HG03196 (cell line): ENCODE data around the gene HINT2.
A peak's percentile ranks its signal among the peaks of the same experiment; 100 is the strongest.

ENCODE experiments used
- ATAC-seq: cut with Tn5 transposase; IDR thresholded peaks from one replicate; pipeline ENCODE4 v1.9.1; 2021; ENCODE audit not compliant: unreplicated experiment

The HINT2 gene

GRCh38 chr9:35841645-35841900, 26.7 kb upstream of the HINT2 start:
- no peak for ATAC-seq

- no peak for ATAC-seq
Measured at GRCh38 chr9:35840881-35841644, 26.2 kb upstream of the HINT2 start.

GRCh38 chr9:35839926-35840325, 25.1 kb upstream of the HINT2 start:
- no peak for ATAC-seq

- ATAC-seq, result no peak
Measured at GRCh38 chr9:35836595-35836994, 21.8 kb upstream of the HINT2 start.

- ATAC-seq, result no peak
Measured at GRCh38 chr9:35835766-35836165, 20.9 kb upstream of the HINT2 start.

GRCh38 chr9:35835216-35835632, 20.4 kb upstream of the HINT2 start:
- ATAC-seq, result no peak

- no peak for ATAC-seq
Measured at GRCh38 chr9:35834260-35835215, 19.7 kb upstream of the HINT2 start.

- ATAC-seq, result no peak
Measured at GRCh38 chr9:35832814-35833213, 18.0 kb upstream of the HINT2 start.

- no peak for ATAC-seq
Measured at GRCh38 chr9:35831040-35831439, 16.2 kb upstream of the HINT2 start.

- ATAC-seq, result no peak
Measured at GRCh38 chr9:35829764-35830096, 14.9 kb upstream of the HINT2 start.

- ATAC-seq, result peak; percentile 70
Measured at GRCh38 chr9:35829084-35829763, 14.4 kb upstream of the HINT2 start, which contains the start of gene TMEM8B. TSS of gene TMEM8B (plus strand) at chr9:35829228. CDS start at chr9:35829448, 220 bp downstream.

- ATAC-seq, result no peak
Measured at GRCh38 chr9:35828716-35829083, 13.9 kb upstream of the HINT2 start, which contains the start of gene FAM221B. TSS of gene FAM221B (minus strand) at chr9:35828732. CDS start at chr9:35826161, 2,571 bp downstream.

GRCh38 chr9:35827486-35827885, 12.6 kb upstream of the HINT2 start:
- no peak for ATAC-seq

GRCh38 chr9:35826071-35826701, 11.3 kb upstream of the HINT2 start:
- peak; percentile 44 for ATAC-seq

- no peak for ATAC-seq
Measured at GRCh38 chr9:35822926-35823325, 8.1 kb upstream of the HINT2 start.

- ATAC-seq, result no peak
Measured at GRCh38 chr9:35820076-35820475, 5.2 kb upstream of the HINT2 start.

- no peak for ATAC-seq
Measured at GRCh38 chr9:35818341-35818740, 3.5 kb upstream of the HINT2 start.

GRCh38 chr9:35816708-35817107, 1.9 kb upstream of the HINT2 start:
- no peak for ATAC-seq

GRCh38 chr9:35814106-35814840, 569 bp downstream of the HINT2 start:
- ATAC-seq, result peak; percentile 23

- no peak for ATAC-seq
Measured at GRCh38 chr9:35813434-35814105, 1.3 kb downstream of the HINT2 start.
